HG03135 (cell line): ENCODE data around the gene MEGF10.

Source experiments
- ATAC-seq: cut with Tn5 transposase; IDR thresholded peaks from one replicate; pipeline ENCODE4 v1.9.1; 2021; ENCODE audit warnings: mild to moderate bottlenecking, moderate library complexity; ENCODE audit not compliant: unreplicated experiment

The MEGF10 gene

DNA sequence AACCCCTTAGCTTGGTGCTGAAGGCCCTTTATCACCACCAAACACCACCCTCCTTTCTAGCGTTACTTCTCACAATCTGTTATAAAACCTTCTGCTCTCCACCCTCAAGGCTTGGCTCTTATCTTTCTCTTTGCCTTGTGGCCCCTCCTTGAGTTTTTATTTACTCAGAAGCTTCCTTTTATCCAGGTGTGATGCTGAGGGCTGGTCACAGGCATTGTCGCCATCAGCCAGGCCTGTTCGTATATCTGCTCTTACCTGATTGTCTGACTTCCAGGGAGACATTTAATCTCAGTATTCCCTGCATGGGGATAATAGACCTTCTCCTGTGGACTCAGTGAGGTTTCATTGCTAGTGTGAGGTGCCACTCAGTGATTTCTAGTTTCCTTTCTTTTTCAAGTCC, 34.2 kb downstream of the MEGF10 start:
- ATAC-seq, result no peak

DNA sequence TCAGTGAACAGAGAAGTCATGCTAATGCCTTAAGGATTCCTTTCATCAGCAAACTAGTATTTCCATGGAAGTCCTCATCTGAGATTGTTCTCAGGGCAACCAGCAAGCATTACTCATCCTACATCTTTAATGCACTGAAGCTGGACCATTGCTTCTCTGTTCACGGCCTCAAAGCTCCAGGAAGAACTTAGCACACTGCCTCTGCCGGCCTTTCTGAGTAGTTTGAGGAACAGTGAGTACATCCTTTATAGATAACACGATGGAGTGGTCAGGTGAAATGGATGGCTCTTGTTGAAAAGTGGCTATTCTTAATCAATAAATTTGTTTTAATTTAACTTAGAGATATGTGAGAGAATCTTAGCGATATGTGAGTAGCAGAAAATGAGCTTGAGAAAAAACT, 35.8 kb downstream of the MEGF10 start:
- ATAC-seq, result no peak

DNA sequence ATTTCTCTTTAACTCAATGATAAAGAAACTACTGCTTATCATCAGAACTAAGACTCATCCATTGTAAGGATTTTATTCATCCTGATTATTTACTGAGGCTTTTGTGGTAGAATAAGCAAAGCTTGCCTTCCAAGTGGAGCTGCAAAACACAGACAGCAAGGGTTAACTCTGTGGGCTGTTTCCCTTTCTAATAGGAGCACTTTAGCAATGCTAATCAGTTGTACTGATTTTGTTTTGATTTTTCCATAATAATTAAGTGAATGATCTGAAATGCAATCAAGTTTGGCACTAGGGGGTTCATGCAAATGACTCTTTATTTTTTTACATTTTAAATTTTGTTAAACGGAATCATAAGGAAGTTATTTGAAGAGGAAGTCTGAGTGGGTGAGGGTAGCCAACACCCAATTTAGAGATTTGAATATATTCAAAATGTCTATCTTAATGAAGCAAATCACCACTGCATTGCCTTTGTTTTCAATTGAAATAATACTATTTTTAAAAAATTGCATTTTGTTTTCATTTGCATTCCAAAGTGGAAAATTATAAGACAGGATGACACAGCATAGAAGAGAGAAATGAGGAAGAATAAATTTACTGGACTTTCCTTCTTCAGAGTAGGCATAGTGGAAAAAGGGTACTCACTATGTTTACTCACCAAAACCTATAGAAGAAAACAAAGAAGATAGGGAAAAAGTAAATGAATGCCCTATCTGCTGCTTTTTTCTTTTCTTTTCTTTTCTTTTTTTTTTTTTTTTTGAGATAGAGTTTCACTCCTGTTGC, 36.6 kb downstream of the MEGF10 start:
- ATAC-seq, result no peak

DNA sequence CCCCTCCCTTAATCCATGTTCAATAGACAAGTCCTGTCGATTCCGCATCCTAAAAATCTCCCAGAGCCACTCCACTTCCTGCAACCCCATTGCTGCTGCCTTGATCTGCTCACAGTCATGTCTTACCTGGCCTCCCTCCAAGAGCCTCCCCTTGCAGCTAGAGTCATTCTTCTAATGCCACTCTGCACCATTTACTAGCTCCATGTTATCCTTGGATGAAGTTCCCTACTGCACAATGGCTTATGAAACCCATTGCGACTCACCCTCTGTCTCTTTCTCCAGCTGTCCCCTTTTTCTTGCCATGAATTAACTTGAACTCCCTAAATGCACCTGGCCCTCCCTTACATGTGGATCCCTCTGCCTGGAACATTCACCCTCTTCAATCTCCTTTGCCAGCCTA, 39.5 kb downstream of the MEGF10 start:
- ATAC-seq, result no peak

DNA sequence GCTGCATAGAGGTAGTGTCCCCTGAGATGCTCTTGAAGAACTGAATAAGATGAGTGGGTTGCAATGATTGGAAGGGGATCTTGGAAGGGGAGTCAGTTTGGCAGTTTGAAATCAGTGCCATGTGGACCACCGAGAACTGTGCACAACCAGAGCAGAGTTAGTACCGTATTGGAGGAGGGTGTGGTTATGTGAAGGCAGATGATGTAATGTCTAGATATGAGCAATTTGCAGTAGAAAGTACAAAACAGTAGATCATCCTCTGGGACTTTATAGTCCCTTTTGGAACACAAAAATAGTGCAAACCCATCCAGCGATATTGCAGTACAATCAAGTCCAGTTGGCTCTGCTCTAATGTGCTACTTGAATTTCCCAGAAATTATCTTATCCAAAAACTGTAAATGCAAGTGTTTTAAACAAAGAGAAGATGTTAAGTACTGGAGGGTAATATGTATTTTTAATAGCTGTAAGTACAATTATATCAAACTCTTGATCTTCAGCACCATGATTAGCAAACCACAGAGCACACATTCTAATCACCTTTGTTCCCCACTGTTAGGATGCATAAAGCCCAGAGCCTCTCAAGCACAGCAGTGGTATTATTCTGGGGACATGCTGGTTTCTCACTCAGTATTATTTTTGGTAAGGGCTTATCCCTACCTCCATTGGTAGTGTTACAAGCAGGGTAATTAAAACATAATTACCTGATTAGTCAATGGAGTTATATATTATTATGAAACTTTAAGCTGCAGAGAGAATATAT, 41.5 kb downstream of the MEGF10 start:
- ATAC-seq, result no peak

DNA sequence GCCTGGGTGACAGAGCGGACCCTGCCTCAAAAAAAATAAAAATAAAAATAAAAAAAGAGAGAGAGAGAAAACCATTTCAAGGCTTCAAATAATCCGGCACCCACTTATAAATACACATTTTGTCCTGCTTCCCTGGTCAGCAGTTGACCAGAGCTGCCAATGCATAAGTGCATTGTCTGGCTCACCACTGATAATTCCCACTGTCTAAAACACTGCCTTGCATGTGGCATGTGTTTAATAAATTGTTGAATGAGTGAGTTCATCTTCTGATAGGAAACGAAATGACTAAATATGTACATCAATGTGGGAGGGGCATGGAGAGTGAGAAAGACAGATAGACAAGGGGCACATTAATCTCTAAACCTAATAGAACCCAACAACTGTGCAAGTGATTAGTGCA, 42.9 kb downstream of the MEGF10 start:
- ATAC-seq, result no peak

DNA sequence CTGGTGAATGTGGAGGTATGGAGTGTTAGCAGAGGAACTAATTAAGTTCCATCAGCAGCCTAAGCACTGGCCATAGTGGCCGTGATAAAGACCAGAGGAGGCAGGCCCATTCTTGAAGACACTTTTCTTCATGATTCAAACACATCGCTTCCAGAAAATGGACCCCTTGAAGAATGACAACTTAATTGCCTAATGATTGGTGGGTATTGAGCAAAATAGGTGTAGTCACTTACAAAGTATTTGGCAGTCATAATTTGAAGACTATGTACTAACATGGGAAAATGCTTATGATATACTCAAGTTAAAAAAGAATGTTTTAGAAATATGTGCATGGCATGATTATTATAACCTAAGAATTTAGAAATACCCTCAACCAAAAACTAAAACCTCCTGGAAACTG, 44.8 kb downstream of the MEGF10 start:
- no peak for ATAC-seq

DNA sequence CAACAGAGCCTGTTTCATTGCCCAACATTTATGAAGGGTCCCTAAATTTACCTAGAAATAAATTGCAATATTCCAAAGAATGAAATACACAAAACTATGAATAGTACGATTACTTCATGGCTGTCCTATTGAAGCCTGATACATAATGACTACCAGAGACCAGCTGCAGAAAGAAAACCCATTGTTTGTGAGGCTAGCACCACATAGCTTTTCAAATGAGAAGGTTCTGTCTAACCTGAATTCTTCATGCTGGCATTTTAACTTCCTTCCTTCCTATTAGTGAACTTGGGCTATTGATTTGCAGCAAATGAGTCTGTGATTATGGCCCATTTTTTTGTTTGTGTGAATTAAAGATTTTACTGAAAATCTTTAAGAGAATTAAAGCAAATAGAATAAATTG, 47.3 kb downstream of the MEGF10 start:
- ATAC-seq, result no peak

DNA sequence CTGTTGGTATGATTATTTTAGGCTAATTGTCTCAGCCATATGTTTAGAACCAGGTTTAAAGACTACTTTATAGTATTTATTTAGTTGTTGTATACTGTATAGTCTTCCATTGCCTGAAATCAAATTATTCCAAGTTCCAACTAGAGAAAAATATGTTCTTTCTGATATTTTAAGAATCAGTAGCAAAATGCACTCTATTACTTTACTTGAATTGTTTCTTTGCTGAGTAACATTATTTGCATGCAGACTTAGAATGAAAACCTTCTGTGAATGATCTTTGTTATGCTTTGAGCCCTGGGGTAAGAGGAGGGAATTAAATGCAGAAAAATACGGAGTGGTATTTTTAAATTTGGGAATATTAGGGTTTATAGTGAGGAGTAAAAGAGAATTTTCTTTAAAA, 47.9 kb downstream of the MEGF10 start:
- no peak for ATAC-seq

DNA sequence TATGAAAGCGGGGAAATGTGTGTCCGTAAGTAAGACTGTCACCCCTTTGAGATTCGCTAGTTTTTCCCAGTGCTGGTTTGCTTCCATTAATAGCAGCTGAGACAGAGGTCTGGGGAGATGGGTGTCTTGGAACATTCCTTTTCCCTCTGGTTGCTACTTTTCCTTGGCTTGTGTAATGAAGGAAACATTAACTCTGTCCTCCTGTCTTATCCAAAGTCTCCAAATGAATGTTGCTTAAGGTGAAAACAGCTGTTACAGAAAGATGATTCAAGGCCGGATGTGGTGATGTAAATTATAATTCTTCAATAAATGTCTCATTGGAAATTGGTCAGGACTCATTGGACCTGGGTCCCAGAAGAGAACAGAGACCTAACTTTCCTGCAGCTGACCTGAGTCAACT, 50.0 kb downstream of the MEGF10 start:
- no peak for ATAC-seq

DNA sequence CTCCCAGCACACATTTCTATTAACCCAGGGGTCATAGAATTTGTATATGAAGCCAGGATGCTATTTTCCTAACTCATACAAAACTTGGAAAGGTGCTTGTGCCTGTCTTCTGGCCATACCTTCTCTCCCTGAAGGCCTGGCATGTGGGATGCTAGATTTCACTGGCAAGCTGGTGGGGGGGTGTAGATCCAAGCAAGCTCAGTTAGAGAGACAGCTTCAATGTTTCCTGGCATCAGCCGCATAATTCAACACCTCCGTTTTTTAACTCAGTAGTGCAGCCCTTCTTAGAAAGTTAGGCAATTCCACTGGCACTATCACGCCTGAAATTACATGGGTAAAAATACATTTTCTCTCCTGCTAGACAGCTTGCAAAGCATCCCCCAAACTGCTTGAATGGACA, 51.8 kb downstream of the MEGF10 start:
- no peak for ATAC-seq

DNA sequence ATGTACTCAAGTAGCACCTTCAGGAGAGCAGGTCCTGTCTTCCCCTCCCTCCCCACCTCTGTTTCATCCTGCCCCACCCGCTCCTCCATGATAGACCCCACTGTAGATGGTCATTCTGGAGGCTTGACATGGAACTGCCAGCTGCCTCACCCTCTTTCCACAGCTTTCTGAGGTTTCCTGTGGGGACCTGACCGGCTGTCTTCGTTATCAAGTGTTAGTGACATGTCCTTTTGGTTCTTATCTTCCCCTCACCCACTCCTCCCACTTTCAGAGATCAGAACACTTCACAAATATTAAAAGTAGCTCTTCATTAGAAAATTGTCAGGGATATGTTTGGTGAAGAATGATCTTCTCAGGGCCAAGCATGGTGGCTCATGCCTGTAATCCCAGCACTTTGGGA, 52.7 kb downstream of the MEGF10 start:
- no peak for ATAC-seq

DNA sequence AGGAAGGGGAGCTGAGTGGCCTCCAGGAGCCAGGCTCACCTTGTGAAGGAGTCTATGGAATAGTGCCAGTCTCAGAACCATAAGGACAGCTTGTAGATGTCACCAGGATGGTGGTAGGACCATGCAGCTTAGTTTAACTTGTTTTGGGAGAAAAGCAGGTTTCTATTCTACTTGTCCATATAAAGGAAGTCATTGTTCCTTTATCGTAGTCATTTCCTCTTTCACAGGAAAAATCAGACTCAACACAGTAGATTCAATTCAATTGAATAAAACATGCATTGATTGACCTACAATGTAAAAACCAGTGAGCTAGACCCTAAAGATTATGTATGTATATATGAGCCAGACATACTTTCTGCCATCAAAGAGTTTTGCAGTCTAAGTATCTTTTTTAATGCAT, 53.3 kb downstream of the MEGF10 start:
- ATAC-seq, result no peak

DNA sequence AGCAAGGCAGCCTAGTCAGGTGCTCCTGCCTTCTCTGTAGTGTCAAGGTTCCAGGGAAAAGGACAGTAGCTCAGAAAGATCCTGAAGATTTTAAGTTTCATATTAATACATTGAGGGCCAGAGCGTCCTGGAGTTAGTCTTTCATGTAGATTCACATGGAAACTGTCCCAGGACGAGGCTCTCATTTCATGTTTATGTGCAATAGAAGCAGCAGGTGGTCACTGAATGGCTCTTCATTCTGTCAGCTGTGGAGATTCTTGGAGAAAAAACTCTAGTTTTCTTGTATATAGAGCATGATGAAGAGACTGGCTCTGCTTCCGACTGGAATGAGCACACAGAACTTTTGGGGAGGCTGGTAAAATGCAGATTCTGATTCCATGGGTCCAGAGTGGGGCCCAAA, 54.3 kb downstream of the MEGF10 start:
- no peak for ATAC-seq

DNA sequence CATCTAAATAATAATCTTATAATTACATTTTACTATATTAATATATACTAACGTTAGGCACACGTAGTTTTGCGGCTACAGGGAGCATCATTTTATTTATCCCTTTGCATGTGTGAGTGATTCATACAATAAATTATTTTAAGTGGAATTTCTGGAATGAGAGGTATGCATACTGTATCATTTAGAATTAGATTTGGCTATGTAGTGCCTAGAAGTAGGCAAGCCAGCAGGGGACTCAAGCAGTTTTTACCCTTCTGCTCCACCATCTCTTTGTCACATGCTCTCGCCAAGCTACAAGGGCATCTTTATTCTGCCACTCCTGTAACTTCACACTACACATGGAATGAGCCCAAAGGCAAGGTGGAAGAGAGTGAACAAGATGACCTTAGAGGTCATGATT, 60.8 kb downstream of the MEGF10 start:
- ATAC-seq, result no peak

DNA sequence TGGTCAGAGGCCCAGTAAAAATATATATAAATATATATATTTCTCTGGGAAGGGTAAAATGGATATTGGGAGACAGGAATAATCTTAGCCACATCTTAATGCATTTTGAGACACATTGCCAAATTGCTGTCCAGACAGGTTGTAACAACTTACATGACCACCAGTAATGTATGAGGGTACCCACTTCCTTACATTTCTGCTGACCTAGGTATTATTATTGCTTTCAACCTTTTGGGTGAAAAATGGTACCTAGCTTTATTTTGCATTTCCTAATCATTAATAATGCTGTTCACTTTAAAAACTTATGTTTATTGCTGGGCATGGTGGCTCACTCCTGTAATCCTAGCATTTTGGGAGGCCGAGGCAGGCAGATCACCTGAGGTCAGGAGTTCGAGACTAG, 61.5 kb downstream of the MEGF10 start:
- no peak for ATAC-seq

DNA sequence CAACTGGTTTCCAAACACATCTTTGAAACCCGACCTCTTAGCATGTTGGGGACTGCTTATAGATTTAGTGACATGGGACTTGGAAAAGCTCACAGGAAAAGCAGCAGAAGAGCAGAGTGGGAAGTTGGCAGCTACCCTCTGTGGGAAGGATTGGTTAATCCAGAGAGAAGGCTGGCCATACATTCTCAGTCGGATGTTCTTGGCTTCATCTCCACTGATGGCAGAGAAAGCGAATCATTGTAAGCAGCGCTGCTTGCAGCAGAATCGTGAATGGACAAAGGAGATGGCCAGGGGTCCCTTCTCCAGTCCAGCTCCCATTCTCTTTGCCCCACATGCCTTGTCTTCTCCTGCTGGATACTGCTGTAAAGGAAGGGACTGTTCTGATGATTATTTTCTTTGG, 62.7 kb downstream of the MEGF10 start:
- no peak for ATAC-seq

DNA sequence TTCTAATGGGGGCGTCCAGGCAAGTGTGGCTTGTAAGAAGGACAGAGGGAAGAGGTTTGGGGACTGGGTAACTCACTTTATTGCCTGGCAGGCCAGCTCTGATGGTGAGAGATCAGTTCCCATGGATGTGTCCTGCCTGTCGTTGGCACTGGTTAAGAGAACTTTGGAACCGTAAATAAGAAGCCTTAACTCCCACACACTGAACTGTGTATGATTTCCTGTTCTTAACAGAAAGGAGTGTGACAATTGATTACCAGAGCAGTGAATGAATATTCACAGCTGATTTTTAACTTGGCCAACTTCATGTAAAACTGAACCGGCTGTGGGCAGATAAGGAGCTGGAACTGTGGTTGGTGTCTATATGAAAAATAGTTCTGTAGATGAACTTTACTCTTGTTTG, 63.2 kb downstream of the MEGF10 start:
- ATAC-seq, result no peak

DNA sequence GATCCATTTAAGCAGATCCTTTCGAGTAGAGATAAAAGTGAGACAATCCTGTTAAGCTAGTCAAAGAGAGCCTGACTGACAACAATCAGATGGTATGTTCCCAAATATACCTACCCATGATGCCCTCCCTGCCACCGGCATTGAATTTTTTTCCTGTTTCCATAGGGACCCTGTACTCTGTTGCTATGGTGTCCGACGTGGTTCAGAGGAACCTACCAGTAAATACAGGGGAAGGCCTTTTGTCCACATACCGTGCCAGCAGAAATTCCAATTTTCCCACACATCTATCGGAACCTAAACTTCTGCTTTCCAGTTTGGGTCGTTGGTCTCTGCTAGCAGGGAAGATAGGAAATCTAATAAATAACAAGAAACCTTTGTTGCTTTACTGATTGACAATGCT, 64.7 kb downstream of the MEGF10 start:
- no peak for ATAC-seq

DNA sequence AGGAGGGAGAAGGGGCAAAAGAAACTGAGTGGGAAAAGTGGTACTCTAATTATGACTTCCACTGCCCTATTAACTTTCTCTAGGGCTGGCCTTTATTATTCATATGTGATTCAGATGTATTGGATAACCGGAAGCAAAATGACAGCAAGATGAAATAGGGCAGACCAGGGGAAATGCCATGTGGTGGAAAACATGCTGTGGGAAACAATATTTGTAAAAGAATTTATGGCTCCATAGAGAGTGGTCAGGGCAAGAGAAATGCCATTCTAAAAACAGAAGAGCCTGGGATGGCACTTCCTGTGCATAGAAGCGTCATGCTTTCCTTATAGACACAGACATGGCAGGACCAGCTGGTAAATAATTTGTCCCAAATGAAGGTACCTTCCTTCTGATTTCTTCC, 67.7 kb downstream of the MEGF10 start:
- ATAC-seq, result no peak

DNA sequence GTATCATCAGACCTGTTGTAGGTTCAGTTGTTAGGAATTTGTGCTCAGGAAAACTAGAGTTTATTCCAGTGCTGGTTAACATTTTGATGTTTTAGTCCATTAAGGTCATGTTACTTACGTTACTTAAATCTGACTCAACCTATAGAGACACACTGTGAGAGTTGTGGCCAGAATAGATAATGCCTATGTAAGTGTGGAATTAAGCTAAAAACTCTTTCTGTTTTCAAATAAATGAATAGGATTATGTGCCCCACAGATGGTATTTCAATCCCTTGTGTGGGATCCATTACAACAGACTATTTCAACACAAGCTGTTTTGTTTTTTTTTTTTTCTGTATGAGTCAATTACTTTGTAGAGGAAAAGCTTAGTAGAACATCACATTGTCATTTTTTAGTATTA, 68.1 kb downstream of the MEGF10 start:
- ATAC-seq, result no peak

DNA sequence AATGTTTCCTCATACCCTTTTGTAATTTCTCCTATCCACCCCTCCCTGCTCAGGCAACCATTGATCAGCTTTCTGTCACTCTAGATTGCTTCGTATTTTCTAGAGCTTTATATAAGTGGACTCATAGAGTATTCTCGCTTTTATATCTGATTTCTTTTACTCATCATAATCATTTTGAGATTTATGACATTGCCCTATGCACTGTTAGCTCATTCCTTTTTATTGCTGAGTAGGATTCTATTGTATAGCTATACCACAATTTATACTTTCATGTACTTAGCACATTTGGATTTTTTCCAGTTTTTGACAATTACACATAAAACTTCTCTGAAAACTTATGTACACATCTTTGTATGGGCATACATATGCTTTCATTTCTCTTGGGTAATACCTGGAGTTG, 68.9 kb downstream of the MEGF10 start:
- no peak for ATAC-seq

DNA sequence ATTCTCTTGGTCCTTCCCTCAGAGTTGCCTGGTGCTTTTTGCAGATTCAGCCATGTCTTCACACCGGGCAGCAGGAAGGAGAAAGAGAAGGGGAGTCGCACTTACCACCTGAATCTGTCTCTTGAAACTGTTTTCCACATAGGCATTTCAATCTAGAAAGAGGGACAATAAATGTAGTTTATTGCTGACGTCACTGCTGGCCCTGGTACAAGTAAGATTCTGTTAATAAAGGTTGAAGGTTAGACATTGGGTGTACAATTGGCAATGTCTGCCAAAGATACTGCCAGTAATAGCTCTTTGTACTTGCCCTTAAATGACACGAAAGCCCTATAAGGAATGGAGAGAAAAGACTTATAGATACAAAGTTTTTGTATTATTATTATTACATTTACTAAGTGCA, 72.8 kb downstream of the MEGF10 start:
- ATAC-seq, result no peak
